H1 (cell line): Measurements from ENCODE around the gene BRD2. TPM values are rescaled to one million over a fixed set of nuclear protein-coding genes. Genes with fewer than 3 reads are reported as not detected.

Experiments
- CTCF ChIA-PET: fragments of 300-600 bp; sonication (Branson Sonifier 250); formaldehyde crosslinking; loops from one replicate; lab custom pipeline; 2021; ENCODE audit not compliant: partially characterized antibody; lab: Charles Lee
- POLR2A ChIA-PET: fragments of 300-600 bp; sonication (Branson Sonifier 250); formaldehyde crosslinking; loops from one replicate; lab custom pipeline; 2021; ENCODE audit warnings: inconsistent platforms; ENCODE audit not compliant: partially characterized antibody; lab: Charles Lee
- DNase-seq, 2 experiments: peaks; one replicate each; pipeline versions ENCODE4 v3.0.0 to v3.0.0-alpha.2; 2010 to 2022; ENCODE audit warnings: low spot score in 2 of 2, low read depth in 1 of 2, mixed read lengths in 1 of 2
- FAIRE-seq: peaks from 2 replicates; lab custom pipeline; 2011; peaks lifted over from hg19 to GRCh38; lab: Jason Lieb, UNC
- H2AFZ ChIP-seq: 2 replicates; pipeline ENCODE4 v1.8.1; 2012; ENCODE audit warnings: low read length, inconsistent platforms
- H2AK5ac ChIP-seq: 2 replicates; pipeline ENCODE4 v1.6.1; 2013; ENCODE audit warnings: low read depth, low read length
- H2BK120ac ChIP-seq: replicated peaks from 2 replicates; pipeline ENCODE3; 2013; ENCODE audit warnings: low read depth, low read length, inconsistent platforms
- H2BK12ac ChIP-seq: 2 replicates; pipeline ENCODE4 v1.6.1; 2013; ENCODE audit warnings: low read depth, low read length
- H2BK15ac ChIP-seq: 2 replicates; pipeline ENCODE4 v1.6.1; 2013; ENCODE audit warnings: low read length
- H2BK20ac ChIP-seq: 2 replicates; pipeline ENCODE4 v1.6.1; 2013; ENCODE audit warnings: low read length
- H2BK5ac ChIP-seq: 2 replicates; pipeline ENCODE4 v1.6.1; 2013; ENCODE audit warnings: low read depth, low read length
- H3K14ac ChIP-seq: 2 replicates; pipeline ENCODE4 v1.6.1; 2013; ENCODE audit warnings: inconsistent platforms; ENCODE audit not compliant: insufficient read length
- H3K18ac ChIP-seq: 2 replicates; pipeline ENCODE4 v1.6.1; 2013; ENCODE audit warnings: low read length; ENCODE audit errors: extremely low read depth
- H3K23ac ChIP-seq: 2 replicates; pipeline ENCODE4 v1.6.1; 2013; ENCODE audit warnings: inconsistent platforms; ENCODE audit not compliant: insufficient read length
- H3K23me2 ChIP-seq: 2 replicates; pipeline ENCODE4 v1.6.1; 2013; ENCODE audit warnings: low read depth, low read length
- H3K27ac ChIP-seq: 2 replicates; pipeline ENCODE4 v1.6.1; 2011; ENCODE audit warnings: low read depth, low read length, inconsistent platforms
- H3K27me3 ChIP-seq, 4 experiments: replicated peaks in 1 of 4; 1 replicate in 1 of 4; 2 replicates in 3 of 4; pipeline versions ENCODE4 v1.6.1 to v1.8.1; 2011 to 2013; ENCODE audit warnings: low read length in 3 of 4, mild to moderate bottlenecking in 3 of 4, inconsistent platforms in 2 of 4, mixed read lengths in 2 of 4, moderate library complexity in 1 of 4; ENCODE audit not compliant: control insufficient read depth in 3 of 4, insufficient read depth in 3 of 4; ENCODE audit errors: extremely low read depth in 1 of 4
- H3K36me3 ChIP-seq, 4 experiments: 2 replicates each; pipeline versions ENCODE4 v1.6.1 to v1.8.1; 2011 to 2013; ENCODE audit warnings: mild to moderate bottlenecking in 4 of 4, low read length in 3 of 4, moderate library complexity in 2 of 4, control low read depth in 1 of 4, inconsistent platforms in 1 of 4; ENCODE audit not compliant: insufficient read depth in 4 of 4, control insufficient read depth in 2 of 4
- H3K4ac ChIP-seq: replicated peaks from 2 replicates; pipeline ENCODE3; 2013; ENCODE audit warnings: low read length, low read depth, mixed read lengths, inconsistent platforms; ENCODE audit not compliant: insufficient read length
- H3K4me1 ChIP-seq, 4 experiments: replicated peaks in 1 of 4; 1 replicate in 1 of 4; 2 replicates in 3 of 4; pipeline versions ENCODE4 v1.6.1 to v1.8.1; 2011 to 2013; ENCODE audit warnings: low read length in 3 of 4, inconsistent platforms in 2 of 4, mixed read lengths in 1 of 4; ENCODE audit not compliant: insufficient read depth in 4 of 4, control insufficient read depth in 3 of 4
- H3K4me2 ChIP-seq, 2 experiments: 2 replicates each; pipeline versions ENCODE4 v1.6.1 to v1.8.1; 2011 to 2013; ENCODE audit warnings: low read depth in 2 of 2, low read length in 2 of 2, control low read depth in 1 of 2, inconsistent platforms in 1 of 2, mild to moderate bottlenecking in 1 of 2; ENCODE audit not compliant: insufficient read depth in 1 of 2
- H3K4me3 ChIP-seq, 4 experiments: fragments of 200-600, 300-600 bp in 1 of 4; sonication (generic), shearing (Covaris generic), sonication (Bioruptor Twin) in 1 of 4; 2 replicates each; pipeline versions ENCODE4 v1.5.1 to v1.8.1; 2011 to 2016; ENCODE audit warnings: low read length in 4 of 4, low read depth in 3 of 4, control low read depth in 2 of 4, inconsistent platforms in 2 of 4, mild to moderate bottlenecking in 2 of 4, mixed read lengths in 1 of 4, moderate library complexity in 1 of 4; ENCODE audit not compliant: insufficient read depth in 2 of 4; ENCODE audit errors: extremely low read depth in 1 of 4
- H3K56ac ChIP-seq: replicated peaks from 2 replicates; pipeline ENCODE3; 2013; ENCODE audit warnings: low read depth, mild to moderate bottlenecking, mixed read lengths, low read length, inconsistent platforms; ENCODE audit not compliant: insufficient read length
- H3K79me1 ChIP-seq: 2 replicates; pipeline ENCODE4 v1.6.1; 2013; ENCODE audit warnings: low read depth, low read length, control low read depth
- H3K79me2 ChIP-seq, 2 experiments: 2 replicates each; pipeline versions ENCODE4 v1.6.1 to v1.8.1; 2012 to 2013; ENCODE audit warnings: low read length in 2 of 2, mild to moderate bottlenecking in 2 of 2, inconsistent platforms in 1 of 2; ENCODE audit not compliant: insufficient read depth in 2 of 2, control insufficient read depth in 1 of 2
- H3K9ac ChIP-seq, 4 experiments: replicated peaks in 1 of 4; 1 replicate in 1 of 4; 2 replicates in 3 of 4; pipeline versions ENCODE4 v1.6.1 to v1.8.1; 2011 to 2013; ENCODE audit warnings: low read depth in 3 of 4, low read length in 3 of 4, control low read depth in 2 of 4, mild to moderate bottlenecking in 2 of 4, moderate library complexity in 2 of 4, inconsistent platforms in 1 of 4; ENCODE audit errors: extremely low read depth in 1 of 4
- H3K9me3 ChIP-seq, 2 experiments: 2 replicates each; pipeline versions ENCODE4 v1.6.1 to v1.8.1; 2012 to 2013; ENCODE audit warnings: mild to moderate bottlenecking in 2 of 2, moderate library complexity in 2 of 2, control low read depth in 1 of 2, inconsistent platforms in 1 of 2, low read depth in 1 of 2, low read length in 1 of 2, mixed read lengths in 1 of 2; ENCODE audit not compliant: insufficient read depth in 2 of 2
- H4K20me1 ChIP-seq, 2 experiments: replicated peaks in 1 of 2; 2 replicates each; pipeline versions ENCODE3 to v1.8.1; 2011 to 2013; ENCODE audit warnings: inconsistent platforms in 2 of 2, low read length in 2 of 2, mild to moderate bottlenecking in 1 of 2; ENCODE audit not compliant: insufficient read depth in 2 of 2, control insufficient read depth in 1 of 2
- H4K5ac ChIP-seq: 2 replicates; pipeline ENCODE4 v1.6.1; 2013; ENCODE audit warnings: low read length, low read depth, mixed read lengths, inconsistent platforms; ENCODE audit not compliant: insufficient read length
- H4K8ac ChIP-seq: 2 replicates; pipeline ENCODE4 v1.8.0; 2013; ENCODE audit warnings: mild to moderate bottlenecking, moderate library complexity, low read length, inconsistent platforms; ENCODE audit not compliant: insufficient read depth; ENCODE audit errors: extremely low read depth
- H4K91ac ChIP-seq: replicated peaks from 2 replicates; pipeline ENCODE3; 2013; ENCODE audit warnings: low read length, mixed read lengths, inconsistent platforms; ENCODE audit not compliant: insufficient read length
- CHD2 ChIP-seq: IDR thresholded peaks from 2 replicates; pipeline ENCODE4 v1.6.1; 2012; ENCODE audit warnings: low read length, improper control_type of control experiment
- EZH2 ChIP-seq: fragments of 200-600 bp; sonication (generic); IDR thresholded peaks from 2 replicates; pipeline ENCODE4 v1.7.1; 2012; ENCODE audit warnings: low read depth, mild to moderate bottlenecking, moderate library complexity, low read length, inconsistent platforms; ENCODE audit not compliant: severe bottlenecking
- GTF2F1 ChIP-seq: IDR thresholded peaks from 2 replicates; pipeline ENCODE4 v1.6.1; 2012; ENCODE audit warnings: low read depth, low read length, improper control_type of control experiment, borderline replicate concordance
- HDAC6 ChIP-seq: IDR thresholded peaks from one replicate; pipeline ENCODE4 v1.7.1; 2012; ENCODE audit warnings: low read depth, mild to moderate bottlenecking, inconsistent platforms, low read length, moderate library complexity
- KDM1A ChIP-seq: fragments of 200-600, 300-600 bp; sonication (generic); IDR thresholded peaks from 2 replicates; pipeline ENCODE4 v1.7.1; 2016; ENCODE audit warnings: mild to moderate bottlenecking, low read length, borderline replicate concordance
- KDM5A ChIP-seq: fragments of 200-600 bp; IDR thresholded peaks from 2 replicates; pipeline ENCODE4 v1.7.1; 2012; ENCODE audit warnings: mild to moderate bottlenecking, low read length, inconsistent platforms, mixed read lengths
- PHF8 ChIP-seq: fragments of 200-600 bp; sonication (generic); conservative IDR thresholded peaks from 2 replicates; pipeline ENCODE4 v1.7.1; 2012; ENCODE audit warnings: low read depth, mild to moderate bottlenecking, inconsistent platforms, low read length, moderate library complexity
- POLR2A ChIP-seq, 2 experiments: IDR thresholded peaks; 1 replicate in 1 of 2; 2 replicates in 1 of 2; pipeline ENCODE4 v1.6.1; 2011; ENCODE audit warnings: low read depth in 2 of 2, low read length in 2 of 2, mild to moderate bottlenecking in 2 of 2; ENCODE audit errors: control extremely low read depth in 1 of 2
- POU5F1 ChIP-seq: IDR thresholded peaks from 2 replicates; pipeline ENCODE4 v1.6.1; 2011; ENCODE audit warnings: low read depth, mild to moderate bottlenecking, low read length, moderate library complexity
- SAP30 ChIP-seq: fragments of 300-600 bp; sonication (generic); IDR thresholded peaks from 2 replicates; pipeline ENCODE4 v1.7.1; 2012; ENCODE audit warnings: low read length, moderate library complexity, mild to moderate bottlenecking, inconsistent platforms; ENCODE audit not compliant: insufficient read depth, insufficient replicate concordance
- SIN3A ChIP-seq, 2 experiments: IDR thresholded peaks in 1 of 2; conservative IDR thresholded peaks in 1 of 2; 2 replicates each; pipeline ENCODE4 v1.6.1; 2011 to 2012; ENCODE audit warnings: low read length in 2 of 2, improper control_type of control experiment in 1 of 2, low read depth in 1 of 2, mild to moderate bottlenecking in 1 of 2
- SIRT6 ChIP-seq: IDR thresholded peaks from one replicate; pipeline ENCODE4 v1.7.1; 2012; ENCODE audit warnings: low read length, inconsistent platforms
- SP1 ChIP-seq: IDR thresholded peaks from 2 replicates; pipeline ENCODE4 v1.6.1; 2011; ENCODE audit warnings: low read depth, low read length
- SP2 ChIP-seq: IDR thresholded peaks from 2 replicates; pipeline ENCODE4 v1.6.1; 2012; ENCODE audit warnings: mild to moderate bottlenecking, low read length, inconsistent platforms
- SUZ12 ChIP-seq: fragments of 200-600 bp; sonication (generic); IDR thresholded peaks from 2 replicates; pipeline ENCODE4 v1.6.1; 2012; ENCODE audit warnings: mild to moderate bottlenecking, inconsistent platforms, low read length, moderate library complexity, mixed read lengths
- polyA plus RNA-seq, 7 experiments: library from polyadenylated mRNA; depleted of rRNA in 3 of 7; stranded (reverse) in 5 of 7; unstranded in 2 of 7; fragments of >200 nt in 5 of 7; fragments of 200-250 nt in 2 of 7; gene quantifications; 1 replicate in 5 of 7; 2 replicates in 1 of 7; 4 replicates in 1 of 7; pipeline versions ENCODE4 v1.2.1 to v1.2.3, GENCODE V29; 2011 to 2013; ENCODE audit warnings: missing spikeins in 2 of 7, mixed read lengths in 2 of 7
- total RNA-seq: library from RNA; stranded (reverse); fragmentation: NEBNext Ultra II Directional; extraction: Animal tissue kit (Norgen Biotek cat#: 25700); gene quantifications from 2 replicates; pipeline ENCODE4 v1.2.1, GENCODE V29; 2021
- TF ChIP-seq, protein P1 (sequence below): IDR thresholded peaks from 2 replicates; pipeline ENCODE4 v1.6.1; 2012; ENCODE audit warnings: inconsistent platforms

The BRD2 gene
- total and polyA plus RNA-seq, 2 of the 8 experiments (the other 6 are each of a cell fraction or from before 2014, with no cell fraction given): 132 to 185 TPM

DNA sequence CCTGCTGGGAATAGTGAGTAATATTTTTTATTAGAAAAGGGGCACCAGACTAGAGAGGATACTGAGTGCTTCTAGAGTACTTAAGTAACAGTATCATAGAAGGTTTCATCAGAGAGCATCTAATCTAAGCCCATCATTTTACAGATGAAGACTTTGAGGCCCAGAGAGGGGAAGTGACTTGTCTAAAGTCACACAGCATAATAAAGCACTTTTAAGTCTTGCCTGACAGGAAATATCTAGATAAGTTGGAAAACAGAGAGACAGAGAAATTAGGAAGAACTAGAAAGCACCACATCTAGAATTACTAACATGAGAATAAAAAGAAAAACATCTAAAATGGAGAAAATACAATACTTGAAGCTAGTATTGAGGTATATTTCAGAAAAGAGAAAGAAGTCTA is 21.5 kb upstream of the BRD2 start:
- no peak overlapping the region for H2BK5ac ChIP-seq
- no peaks in the 10 kb centered on the region for H3K36me3 ChIP-seq
- no peak overlapping the region for H3K4me3 ChIP-seq
- no peak overlapping the region for H3K4me2 ChIP-seq
- ChIA-PET CTCF (interaction anchor here (0.6 to 2.4 kb wide), 23 partner anchors 8 to 322 kb away, joined by 3 to 63 read pairs (median 6); partner anchors contain the start of gene TAP2), POLR2A (interaction anchor here (2.6 kb wide), 1 partner anchor 24 kb away, joined by 25 read pairs; no protein-coding TSS in a partner anchor)
- H3K27ac ChIP-seq: no peak overlapping the region
- peaks cover 0 to 3% (median 0%) of the 10 kb centered on the region in 4 experiments; a peak in 2 of 7 replicates for H3K4me1 ChIP-seq
- H2BK20ac ChIP-seq: no peak overlapping the region
- H3K79me2 ChIP-seq: no peaks in the 10 kb centered on the region
- H3K9me3 ChIP-seq: no peaks in the 10 kb centered on the region
- no peaks in the 10 kb centered on the region for H3K79me1 ChIP-seq
- no peak overlapping the region for H3K4ac ChIP-seq
- no peak overlapping the region for H3K56ac ChIP-seq
- FAIRE-seq (no peak), DNase-seq (no peak)
- no peak overlapping the region for H2BK12ac ChIP-seq
- no peaks in the 10 kb centered on the region for H4K20me1 ChIP-seq
- H4K91ac ChIP-seq: no peak overlapping the region
- H3K9ac ChIP-seq: no peak overlapping the region
- no peaks in the 10 kb centered on the region for H3K23me2 ChIP-seq
- no peak overlapping the region for H2AK5ac ChIP-seq
- H3K23ac ChIP-seq: no peak overlapping the region
- no peak overlapping the region for H2BK15ac ChIP-seq
- H3K27me3 ChIP-seq: no peaks in the 10 kb centered on the region
- H4K8ac ChIP-seq: no peak overlapping the region
- H2AFZ ChIP-seq: no peak overlapping the region
- H3K14ac ChIP-seq: no peak overlapping the region
- no peak overlapping the region for H3K18ac ChIP-seq
- no peak overlapping the region for H4K5ac ChIP-seq
- H2BK120ac ChIP-seq: no peak overlapping the region
- no peak for TF ChIP-seq POLR2A (IDR thresholded peaks at IDR 0.05; ENCODE audit: control extremely low read depth in 1 of 2, low read depth in 2 of 2, low read length in 2 of 2)
- no peak for TF ChIP-seq SP1
- no peak for TF ChIP-seq GTF2F1
- TF ChIP-seq SIN3A (conservative IDR thresholded peaks at IDR 0.05 in 1 of 2, IDR thresholded peaks at IDR 0.05 in 1 of 2; ENCODE audit: low read depth in 1 of 2, low read length in 2 of 2): no peak
- no peak for TF ChIP-seq SIRT6
- no peak for TF ChIP-seq KDM5A
- TF ChIP-seq PHF8: no peak
- TF ChIP-seq, protein P1, sequence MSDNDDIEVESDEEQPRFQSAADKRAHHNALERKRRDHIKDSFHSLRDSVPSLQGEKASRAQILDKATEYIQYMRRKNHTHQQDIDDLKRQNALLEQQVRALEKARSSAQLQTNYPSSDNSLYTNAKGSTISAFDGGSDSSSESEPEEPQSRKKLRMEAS: no peak
- TF ChIP-seq KDM1A: no peak
- TF ChIP-seq SAP30: no peak
- TF ChIP-seq CHD2: no peak
- TF ChIP-seq SUZ12: no peak
- no peak for TF ChIP-seq EZH2
- no peak for TF ChIP-seq HDAC6
- TF ChIP-seq POU5F1: no peak
- no peak for TF ChIP-seq SP2
